Common myeloid progenitor, CD34-positive (primary cell): ENCODE data around the gene SNRPA.

Experiments used
- CTCF ChIA-PET: fragments of 350-600 bp; sonication (Branson Sonifier 250); formaldehyde crosslinking; loops from one replicate; lab custom pipeline; 2021; ENCODE audit warnings: antibody characterized with exemption; lab: Charles Lee
- POLR2A ChIA-PET: fragments of 350-600 bp; sonication (Branson Sonifier 250); formaldehyde crosslinking; loops from one replicate; lab custom pipeline; 2021; ENCODE audit warnings: antibody characterized with exemption; lab: Charles Lee
- DNase-seq, 3 donors: peaks; one replicate each; pipeline versions ENCODE4 v3.0.0 to v3.0.0-alpha.2; 2013
- H3K27ac ChIP-seq, 2 experiments: 1 replicate in 1 of 2; 2 replicates in 1 of 2; pipeline ENCODE4 v1.7.0; 2013; ENCODE audit warnings: inconsistent platforms in 2 of 2, low read length in 2 of 2, mild to moderate bottlenecking in 2 of 2, low read depth in 1 of 2, moderate library complexity in 1 of 2; ENCODE audit not compliant: severe bottlenecking in 2 of 2, insufficient read depth in 1 of 2, poor library complexity in 1 of 2
- H3K27me3 ChIP-seq, 5 experiments: replicated peaks in 2 of 5; 1 replicate in 3 of 5; 2 replicates in 2 of 5; pipeline versions ENCODE4 v1.6.1 to v1.7.0; 2013; ENCODE audit warnings: low read length in 4 of 5, mild to moderate bottlenecking in 2 of 5, moderate library complexity in 2 of 5, inconsistent platforms in 1 of 5; ENCODE audit not compliant: insufficient read depth in 5 of 5, control insufficient read depth in 4 of 5
- H3K36me3 ChIP-seq, 4 experiments: 1 replicate in 2 of 4; 2 replicates in 2 of 4; pipeline versions ENCODE4 v1.6.1 to v1.7.0; 2013; ENCODE audit warnings: low read length in 3 of 4, control low read depth in 1 of 4, mild to moderate bottlenecking in 1 of 4; ENCODE audit not compliant: control insufficient read depth in 4 of 4, insufficient read depth in 4 of 4
- H3K4me1 ChIP-seq, 4 experiments: 1 replicate in 3 of 4; 2 replicates in 1 of 4; pipeline versions ENCODE4 v1.6.1 to v1.7.1; 2013; ENCODE audit warnings: low read length in 3 of 4, mild to moderate bottlenecking in 3 of 4, control low read depth in 1 of 4, inconsistent platforms in 1 of 4, moderate library complexity in 1 of 4; ENCODE audit not compliant: control insufficient read depth in 4 of 4, insufficient read depth in 4 of 4; ENCODE audit errors: control extremely low read depth in 1 of 4
- H3K4me3 ChIP-seq, 7 experiments: 1 replicate in 4 of 7; 2 replicates in 3 of 7; pipeline versions ENCODE4 v1.5.1 to v1.7.0; 2013; ENCODE audit warnings: mild to moderate bottlenecking in 7 of 7, low read length in 6 of 7, moderate library complexity in 6 of 7, inconsistent platforms in 2 of 7, low read depth in 2 of 7, control low read depth in 1 of 7; ENCODE audit not compliant: insufficient read depth in 4 of 7, control insufficient read depth in 1 of 7; ENCODE audit errors: extremely low read depth in 1 of 7
- H3K9me3 ChIP-seq, 5 experiments: 1 replicate in 4 of 5; 2 replicates in 1 of 5; pipeline versions ENCODE4 v1.6.1 to v1.7.1; 2013; ENCODE audit warnings: low read length in 4 of 5, mild to moderate bottlenecking in 2 of 5, inconsistent platforms in 1 of 5, low read depth in 1 of 5, moderate library complexity in 1 of 5; ENCODE audit not compliant: control insufficient read depth in 4 of 5, insufficient read depth in 2 of 5; ENCODE audit errors: control extremely low read depth in 1 of 5
- WGBS: methylation state at CpG from one replicate; pipeline ENCODE4 v1.1.5; 2013; ENCODE audit not compliant: insufficient coverage; 5-methylcytosine and 5-hydroxymethylcytosine counted together

Gene SNRPA

GRCh38 chr19:40800997-40801377, 50.0 kb downstream of the SNRPA start:
- peaks cover 3 to 53% (median 29%) of the 10 kb centered on the region in 4 experiments for H3K36me3 ChIP-seq
- peaks cover 8 to 75% (median 72%) of the 10 kb centered on the region in 4 experiments for H3K4me1 ChIP-seq

GRCh38 chr19:40801426-40802299, 50.7 kb downstream of the SNRPA start:
- H3K36me3 ChIP-seq, result peaks cover 3 to 59% (median 29%) of the 10 kb centered on the region in 4 experiments
- H3K27ac ChIP-seq, result peak overlapping the region; percentile 19 to 89
- H3K4me1 ChIP-seq, result peaks cover 8 to 81% (median 78%) of the 10 kb centered on the region in 4 experiments
- DNase-seq, result no peak
- no peaks in the 10 kb centered on the region for H3K9me3 ChIP-seq
- CTCF ChIA-PET, result interaction anchor here (0.6 kb wide), 2 partner anchors 18 to 19 kb away, joined by 3 read pairs; no protein-coding TSS in a partner anchor
- 70% methylated on average over 5 of the region's 13 CpGs for WGBS
- H3K4me3 ChIP-seq, result peak overlapping the region in 4 of 7 experiments; percentile 22 to 57 (median 36)
- no peaks in the 10 kb centered on the region for H3K27me3 ChIP-seq
- POLR2A ChIA-PET, result interaction anchor here (0.6 kb wide), 1 partner anchor 66 kb away, joined by 3 read pairs; no protein-coding TSS in a partner anchor

More at GRCh38 chr19:40800997-40801377, 50.0 kb downstream of the SNRPA start:
- ChIA-PET CTCF (interaction anchor here (0.6 kb wide), 1 partner anchor 17 kb away, joined by 3 read pairs; no protein-coding TSS in a partner anchor), POLR2A (interaction anchor here (0.6 kb wide), 1 partner anchor 66 kb away, joined by 3 read pairs; no protein-coding TSS in a partner anchor)
- WGBS, result 97% methylated on average over 27 of the region's 27 CpGs
- Histone ChIP-seq H3K27me3 (no peaks in the 10 kb centered on the region), H3K27ac (peak overlapping the region in 1 of 2 experiments; percentile 89), H3K9me3 (no peaks in the 10 kb centered on the region), H3K4me3 (peak overlapping the region in 3 of 7 experiments; percentile 11 to 93 (median 28))
- DNase-seq, result no peak

DNA sequence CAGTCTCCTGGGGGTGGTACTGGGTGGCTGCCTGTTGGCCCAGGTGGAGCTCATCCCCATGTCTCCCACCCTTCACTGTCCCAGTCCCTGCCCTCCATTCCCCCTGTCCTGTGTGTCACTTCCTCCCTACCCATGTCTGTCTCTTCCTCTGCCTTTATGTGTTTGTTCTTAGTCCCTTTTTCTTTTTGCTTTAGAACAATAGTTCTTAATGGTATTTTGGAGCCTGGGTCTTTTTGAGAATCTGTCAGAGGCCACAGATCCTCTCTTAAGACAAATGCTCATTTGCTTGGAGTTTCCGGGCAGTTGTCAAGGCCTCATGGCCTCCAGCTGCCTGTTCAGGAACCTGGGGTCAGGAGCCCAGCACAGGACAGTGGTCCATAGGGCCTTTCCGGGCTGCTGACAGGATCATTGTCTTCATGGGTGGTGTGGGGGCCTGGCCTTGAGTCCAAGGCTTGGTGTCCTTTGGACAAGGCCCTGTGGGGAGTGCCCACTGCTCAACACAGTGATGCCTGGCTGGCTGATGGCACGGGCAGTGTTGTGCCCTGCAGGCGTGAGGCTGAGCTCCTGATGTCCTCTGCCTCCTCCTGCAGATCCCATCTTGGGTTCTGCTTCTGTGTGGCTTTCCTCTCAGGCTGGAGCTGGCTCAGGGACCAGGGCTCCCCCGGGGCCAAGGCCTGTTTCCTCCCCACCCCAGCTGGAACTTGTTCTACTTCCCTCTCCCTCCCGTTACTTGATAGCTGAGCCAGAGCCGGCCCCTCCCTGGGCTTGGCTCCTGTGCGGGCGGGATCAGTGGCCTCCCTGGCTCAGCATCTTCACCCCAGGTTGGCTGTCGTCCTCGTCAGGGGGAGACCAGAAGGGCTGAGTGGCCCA, 51.5 kb downstream of the SNRPA start:
- ChIA-PET CTCF (interaction anchor here (0.6 to 1.0 kb wide), 5 partner anchors 10 to 25 kb away, joined by 3 to 5 read pairs (median 3); partner anchors contain the start of gene RAB4B), POLR2A (no interaction called here)
- WGBS, result 39% methylated on average over 11 of the region's 11 CpGs

DNA sequence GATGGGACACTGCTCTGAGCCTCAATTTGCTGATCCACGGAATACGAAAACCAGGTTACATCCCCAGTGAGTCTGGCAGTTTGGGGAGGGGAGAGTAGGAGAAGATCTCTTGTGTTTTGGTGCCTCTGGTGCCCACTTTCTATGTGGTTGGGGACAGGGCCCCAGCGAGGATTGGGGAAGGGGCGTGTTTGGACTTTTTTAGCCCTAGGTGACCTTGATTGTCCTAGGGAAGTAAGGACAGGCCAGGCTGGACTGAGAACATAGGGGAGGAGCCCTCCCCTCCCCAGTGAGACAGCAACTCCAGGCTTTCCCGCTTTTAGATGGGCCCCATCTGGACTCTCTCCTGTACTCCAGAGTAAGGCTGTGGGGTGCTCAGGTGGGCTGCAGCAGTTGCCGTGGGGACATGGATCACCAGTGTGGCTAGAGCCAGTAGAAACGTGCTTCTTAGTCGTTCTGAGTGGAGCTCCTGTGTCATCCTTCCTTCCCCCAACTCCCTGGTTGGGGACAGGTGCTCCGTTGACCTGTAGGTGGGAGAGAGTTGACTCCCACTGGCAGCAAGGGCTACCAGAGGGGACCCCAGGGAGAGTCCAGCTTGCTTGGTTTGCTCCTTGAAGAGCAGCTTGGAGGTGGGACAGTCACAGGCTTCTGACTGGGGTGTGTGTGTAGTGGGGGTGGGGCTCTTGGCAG, 52.3 kb downstream of the SNRPA start:
- Histone ChIP-seq H3K4me3 (peak overlapping the region in 4 of 7 experiments; percentile 5 to 57 (median 26)), H3K9me3 (no peaks in the 10 kb centered on the region), H3K27me3 (no peaks in the 10 kb centered on the region), H3K4me1 (peaks cover 3 to 78% (median 73%) of the 10 kb centered on the region in 4 experiments), H3K36me3 (peaks cover 4 to 76% (median 37%) of the 10 kb centered on the region in 4 experiments), H3K27ac (peak overlapping the region; percentile 9 to 89)
- no peak for DNase-seq
- WGBS, result 84% methylated on average over 4 of the region's 9 CpGs
- CTCF ChIA-PET, result interaction anchor here (0.9 to 1.1 kb wide), 6 partner anchors 9 to 55 kb away, joined by 3 to 5 read pairs (median 4); partner anchors contain the start of gene RAB4B
- POLR2A ChIA-PET, result no interaction called here

More for the DNA sequence above, 51.5 kb downstream of the SNRPA start:
- no peak for DNase-seq
- Histone ChIP-seq H3K4me1 (peaks cover 4 to 85% (median 79%) of the 10 kb centered on the region in 4 experiments), H3K27ac (peak overlapping the region; percentile 19 to 89), H3K9me3 (no peaks in the 10 kb centered on the region), H3K36me3 (peaks cover 3 to 68% (median 31%) of the 10 kb centered on the region in 4 experiments), H3K27me3 (no peaks in the 10 kb centered on the region), H3K4me3 (peak overlapping the region in 6 of 7 experiments; percentile 2 to 57 (median 19))

DNA sequence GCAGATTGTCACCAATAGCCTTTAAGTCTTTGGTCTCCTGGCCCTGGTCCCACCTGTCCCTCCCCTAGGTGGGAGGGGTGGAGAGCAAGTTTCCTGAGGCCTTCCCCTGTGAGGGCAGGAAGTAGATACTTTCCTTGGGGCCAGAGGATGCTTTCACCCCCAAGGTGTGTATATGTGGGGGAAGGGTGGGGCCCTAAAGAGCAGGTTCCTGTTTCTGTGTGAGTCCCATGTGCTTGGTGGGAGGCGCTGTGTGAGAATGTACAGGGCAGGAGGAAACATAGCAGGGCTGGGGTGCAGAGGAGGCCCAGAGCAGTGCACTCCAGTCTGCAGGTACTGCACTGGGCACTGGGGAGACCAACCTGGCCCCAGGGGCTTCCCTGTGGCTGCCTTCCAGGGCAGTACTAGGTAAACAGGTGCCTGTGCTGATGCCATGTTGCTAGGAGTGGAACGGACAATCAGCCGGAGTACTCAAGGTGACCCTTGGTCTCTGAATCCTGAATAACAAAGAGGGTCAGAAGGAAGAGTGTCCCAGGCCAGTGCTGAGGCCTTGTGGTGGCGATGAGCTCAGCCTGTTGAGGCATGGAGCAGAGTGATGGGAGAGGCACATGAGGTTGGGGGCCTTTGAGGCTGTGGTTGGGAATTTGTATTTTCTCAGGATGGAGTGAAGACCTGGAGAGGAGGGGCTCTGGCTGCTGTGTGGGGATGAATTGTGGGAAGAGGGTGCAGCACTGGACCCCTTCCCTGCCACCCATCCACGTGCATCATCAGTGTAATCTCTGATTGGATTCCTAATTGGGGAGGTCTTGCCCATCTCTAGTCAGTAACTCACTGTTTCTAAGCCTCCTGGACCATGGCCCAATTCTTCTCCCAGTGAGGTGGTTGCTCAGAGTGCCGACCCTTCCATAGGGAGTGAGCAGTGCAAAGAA, 53.1 kb downstream of the SNRPA start:
- H3K27ac ChIP-seq, result peak overlapping the region; percentile 9 to 89
- H3K4me1 ChIP-seq, result peaks cover 3 to 77% (median 72%) of the 10 kb centered on the region in 4 experiments
- 79% methylated on average over 5 of the region's 6 CpGs for WGBS
- peak; percentile 33 to 76 (median 70) for DNase-seq
- peaks cover 5 to 83% (median 44%) of the 10 kb centered on the region in 4 experiments for H3K36me3 ChIP-seq
- no peaks in the 10 kb centered on the region for H3K9me3 ChIP-seq
- H3K27me3 ChIP-seq, result no peaks in the 10 kb centered on the region
- CTCF ChIA-PET, result interaction anchor here (0.9 to 4.9 kb wide), 8 partner anchors 8 to 139 kb away, joined by 3 to 25 read pairs (median 4); partner anchors contain the start of gene RAB4B
- peak overlapping the region in 2 of 7 experiments; percentile 35 to 45 for H3K4me3 ChIP-seq
- POLR2A ChIA-PET, result no interaction called here
